T-helper 22 cell (primary cell): ENCODE data around the gene FARP1.
"Not testable (repeated sequence)": the region's sequence is repeated elsewhere in the genome, so short reads cannot be mapped to it uniquely, and the experiment has no call there.

Experiments
- DNase-seq: peaks from one replicate; pipeline ENCODE4 v3.0.0-alpha.2; 2020; ENCODE audit warnings: low read depth

FARP1 gene

GRCh38 chr13:98228661-98229341, 85.9 kb downstream of the FARP1 start:
- DNase-seq, result no peak

- not testable (repeated sequence) for DNase-seq
These were observed 87.9 kb downstream of the FARP1 start for GRCh38 chr13:98230762-98231161.

- no peak for DNase-seq
These were observed 89.6 kb downstream of the FARP1 start for GRCh38 chr13:98232456-98232855.

GRCh38 chr13:98233127-98233526, 90.2 kb downstream of the FARP1 start:
- no peak for DNase-seq

GRCh38 chr13:98234348-98234747, 91.5 kb downstream of the FARP1 start:
- no peak for DNase-seq

GRCh38 chr13:98236197-98236596, 93.3 kb downstream of the FARP1 start:
- DNase-seq, result no peak

GRCh38 chr13:98237331-98237730, 94.4 kb downstream of the FARP1 start:
- DNase-seq, result no peak

- no peak for DNase-seq
These were observed 96.5 kb downstream of the FARP1 start for GRCh38 chr13:98239162-98240076.

GRCh38 chr13:98240135-98240534, 97.2 kb downstream of the FARP1 start:
- DNase-seq, result no peak

- no peak for DNase-seq
These were observed 98.1 kb downstream of the FARP1 start for GRCh38 chr13:98240974-98241373.

GRCh38 chr13:98241976-98242375, 99.1 kb downstream of the FARP1 start:
- DNase-seq, result no peak

GRCh38 chr13:98242403-98242802, 99.5 kb downstream of the FARP1 start:
- no peak for DNase-seq

- no peak for DNase-seq
These were observed 101.0 kb downstream of the FARP1 start for GRCh38 chr13:98243929-98244272.

- no peak for DNase-seq
These were observed 103.8 kb downstream of the FARP1 start for GRCh38 chr13:98246538-98247172.

- DNase-seq, result no peak
These were observed 108.8 kb downstream of the FARP1 start for GRCh38 chr13:98251708-98252107.

- DNase-seq, result no peak
These were observed 110.1 kb downstream of the FARP1 start for GRCh38 chr13:98252931-98253470.

- no peak for DNase-seq
These were observed 110.6 kb downstream of the FARP1 start for GRCh38 chr13:98253526-98253925.

- DNase-seq, result no peak
These were observed 111.6 kb downstream of the FARP1 start for GRCh38 chr13:98254513-98254912.

- DNase-seq, result no peak
These were observed 115.3 kb downstream of the FARP1 start for GRCh38 chr13:98258226-98258625.

GRCh38 chr13:98260357-98261164, 117.7 kb downstream of the FARP1 start:
- no peak for DNase-seq

- no peak for DNase-seq
These were observed 118.3 kb downstream of the FARP1 start for GRCh38 chr13:98261165-98261702.

- DNase-seq, result no peak
These were observed 119.4 kb downstream of the FARP1 start for GRCh38 chr13:98262292-98262691.
